ENCODE measurements around the gene BCL2L15. TPM values are rescaled to one million over a fixed set of nuclear protein-coding genes. Genes with fewer than 3 reads are reported as not detected.

The BCL2L15 gene
- total RNA-seq, 1 donor from 2014 or later = 4.4 TPM

- intact Hi-C loops (cut with micrococcal nuclease) = no loop called here
Observed at GRCh38 chr1:113912594-113913311, 25.4 kb upstream of the BCL2L15 start.

- intact Hi-C loops (cut with micrococcal nuclease) = loop anchor here (1.0 to 10.0 kb wide), 10 partner anchors 24 to 1194 kb away; partner anchors contain the start of genes CSDE1, HIPK1, LRIG2 and MAGI3
Observed at GRCh38 chr1:113905435-113905861, 18.1 kb upstream of the BCL2L15 start.

DNA sequence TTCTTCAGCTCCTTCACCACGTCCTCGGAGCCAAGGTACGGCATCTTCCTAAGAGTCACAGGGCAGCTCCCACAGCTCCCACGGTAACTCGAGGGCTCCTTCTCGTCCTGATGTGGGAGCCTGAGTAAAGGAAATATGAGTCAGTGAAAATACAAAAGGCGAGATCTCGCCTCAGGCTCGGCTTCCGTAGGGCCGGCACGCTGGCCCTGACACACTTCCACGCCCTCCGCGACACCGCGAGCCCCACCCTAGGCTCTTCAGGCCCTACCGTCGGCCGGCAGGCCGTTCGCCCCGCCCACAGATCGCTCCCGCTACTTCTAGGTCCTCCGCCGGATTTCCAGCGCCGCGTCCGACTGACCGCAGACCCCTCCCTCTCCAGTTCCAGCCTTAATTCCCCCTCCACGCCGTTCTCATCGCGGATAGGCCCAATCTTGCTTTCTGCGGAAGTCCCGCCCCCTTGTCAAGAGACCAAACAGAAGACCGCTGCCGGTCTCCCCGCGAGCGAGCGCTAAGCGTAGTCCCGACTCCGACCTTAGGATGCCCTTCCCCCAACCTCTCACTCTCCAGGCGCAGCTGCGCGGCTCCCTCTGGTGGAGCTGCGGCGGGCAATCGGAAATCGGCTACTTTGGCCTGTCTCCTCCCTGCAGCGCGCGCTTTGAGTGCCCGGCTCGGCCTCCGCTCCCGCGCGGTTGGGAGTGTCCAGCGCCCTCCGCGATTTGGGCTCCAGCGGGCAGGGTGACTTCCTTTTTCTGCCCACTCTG is 17.5 kb upstream of the BCL2L15 start, which contains the start of the genes AP4B1 and DCLRE1B:
Gene AP4B1 (minus strand): TSS at position 126 of the 761 bp plus-strand sequence. CDS start 82 bp downstream, at position 44.
Gene DCLRE1B (plus strand): TSS at position 653 of the 761 bp plus-strand sequence. CDS start 261 bp downstream, outside the sequence.
- intact Hi-C loops (cut with micrococcal nuclease) = loop anchor here (1.0 to 10.0 kb wide), 17 partner anchors 24 to 1194 kb away; partner anchors contain the start of genes BCAS2, CSDE1, HIPK1 and LRIG2

GRCh38 chr1:113904293-113904673 is 16.9 kb upstream of the BCL2L15 start:
- intact Hi-C loops (cut with micrococcal nuclease) = loop anchor here (1.0 to 10.0 kb wide), 9 partner anchors 33 to 1189 kb away; partner anchors contain the start of genes BCAS2, LRIG2, PHTF1 and PPM1J

- intact Hi-C loops (cut with micrococcal nuclease) = loop anchor here (1.0 to 10.0 kb wide), 9 partner anchors 32 to 1188 kb away; partner anchors contain the start of genes BCAS2, LRIG2, PHTF1 and PPM1J
Observed at GRCh38 chr1:113903501-113904292, 16.3 kb upstream of the BCL2L15 start.

GRCh38 chr1:113901191-113901590 is 13.8 kb upstream of the BCL2L15 start:
- intact Hi-C loops (cut with micrococcal nuclease) = loop anchor here (5.0 to 10.0 kb wide), 2 partner anchors 46 to 826 kb away; partner anchors contain the start of gene LRIG2

DNA sequence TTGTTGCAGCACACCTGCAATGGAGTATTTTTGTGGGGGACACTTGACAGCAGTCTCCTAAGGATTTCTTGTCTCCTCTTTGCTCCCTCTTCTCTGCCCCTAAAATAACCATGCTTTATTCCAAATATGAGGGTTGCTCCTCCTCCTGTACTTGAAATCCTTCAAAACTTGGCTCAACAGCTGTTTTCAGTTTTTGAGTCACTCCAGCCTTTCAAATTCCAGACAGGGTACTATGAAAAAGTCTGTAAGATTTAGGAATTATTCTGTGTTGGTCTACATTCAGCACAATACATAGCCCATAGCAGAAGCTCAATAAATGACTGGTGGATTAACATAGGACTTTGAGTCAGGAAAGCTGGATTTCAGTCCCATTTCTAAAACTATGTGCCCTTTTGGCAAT is 11.7 kb upstream of the BCL2L15 start:
- intact Hi-C loops (cut with micrococcal nuclease) = no loop called here

GRCh38 chr1:113898241-113898814 is 10.9 kb upstream of the BCL2L15 start:
- intact Hi-C loops (cut with micrococcal nuclease) = no loop called here

GRCh38 chr1:113895961-113896360 is 8.6 kb upstream of the BCL2L15 start:
- intact Hi-C loops (cut with micrococcal nuclease) = no loop called here

DNA sequence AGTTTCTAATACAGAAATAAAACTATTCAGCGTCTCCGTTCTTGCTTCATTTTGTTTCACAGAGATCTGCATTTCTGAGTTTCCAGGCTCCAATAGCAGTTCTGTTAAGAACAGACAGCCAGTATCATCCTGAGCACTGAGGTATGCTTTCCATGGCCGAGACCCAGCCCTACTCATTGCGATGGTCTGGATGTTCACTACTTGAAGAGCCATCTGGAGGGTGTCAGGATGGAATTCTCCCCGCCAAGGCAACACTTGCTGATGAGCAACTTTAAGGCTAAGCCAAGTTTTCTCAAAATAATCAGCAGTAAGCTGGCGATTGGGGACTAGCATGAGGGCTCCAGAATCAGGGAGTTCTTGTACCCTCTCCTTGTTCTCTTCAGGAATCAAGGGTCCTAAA is 7.7 kb upstream of the BCL2L15 start:
- intact Hi-C loops (cut with micrococcal nuclease) = no loop called here

GRCh38 chr1:113893267-113893666 is 5.9 kb upstream of the BCL2L15 start:
- intact Hi-C loops (cut with micrococcal nuclease) = no loop called here

DNA sequence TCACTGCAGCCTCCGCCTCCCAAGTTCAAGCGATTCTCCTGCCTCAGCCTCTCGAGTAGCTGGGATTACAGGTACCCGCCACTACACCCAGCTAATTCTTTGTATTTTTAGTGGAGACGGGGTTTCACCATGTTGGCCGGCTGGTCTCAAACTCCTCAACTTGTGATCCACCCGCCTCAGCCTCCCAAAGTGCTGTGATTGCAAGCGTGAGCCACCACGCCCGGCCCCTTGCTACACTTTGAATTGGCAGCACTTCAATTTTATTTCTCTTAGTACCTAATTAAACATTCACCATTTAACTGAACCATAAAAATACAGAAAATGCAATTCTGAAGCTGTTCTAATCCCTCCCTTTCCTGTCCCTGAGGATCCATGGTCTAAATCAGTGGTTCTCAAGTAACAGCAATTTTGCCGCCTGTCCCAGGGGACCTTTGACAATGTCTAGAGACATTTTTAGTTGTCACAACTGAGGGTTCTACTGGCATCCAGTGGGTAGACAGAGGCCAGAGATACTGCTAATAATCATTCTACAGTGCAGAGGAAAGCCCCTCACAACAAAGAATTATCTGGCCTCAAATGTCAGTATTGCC is 4.3 kb upstream of the BCL2L15 start:
- intact Hi-C loops (cut with micrococcal nuclease) = no loop called here

- intact Hi-C loops (cut with micrococcal nuclease) = no loop called here
Observed at GRCh38 chr1:113890816-113891215, 3.4 kb upstream of the BCL2L15 start.

DNA sequence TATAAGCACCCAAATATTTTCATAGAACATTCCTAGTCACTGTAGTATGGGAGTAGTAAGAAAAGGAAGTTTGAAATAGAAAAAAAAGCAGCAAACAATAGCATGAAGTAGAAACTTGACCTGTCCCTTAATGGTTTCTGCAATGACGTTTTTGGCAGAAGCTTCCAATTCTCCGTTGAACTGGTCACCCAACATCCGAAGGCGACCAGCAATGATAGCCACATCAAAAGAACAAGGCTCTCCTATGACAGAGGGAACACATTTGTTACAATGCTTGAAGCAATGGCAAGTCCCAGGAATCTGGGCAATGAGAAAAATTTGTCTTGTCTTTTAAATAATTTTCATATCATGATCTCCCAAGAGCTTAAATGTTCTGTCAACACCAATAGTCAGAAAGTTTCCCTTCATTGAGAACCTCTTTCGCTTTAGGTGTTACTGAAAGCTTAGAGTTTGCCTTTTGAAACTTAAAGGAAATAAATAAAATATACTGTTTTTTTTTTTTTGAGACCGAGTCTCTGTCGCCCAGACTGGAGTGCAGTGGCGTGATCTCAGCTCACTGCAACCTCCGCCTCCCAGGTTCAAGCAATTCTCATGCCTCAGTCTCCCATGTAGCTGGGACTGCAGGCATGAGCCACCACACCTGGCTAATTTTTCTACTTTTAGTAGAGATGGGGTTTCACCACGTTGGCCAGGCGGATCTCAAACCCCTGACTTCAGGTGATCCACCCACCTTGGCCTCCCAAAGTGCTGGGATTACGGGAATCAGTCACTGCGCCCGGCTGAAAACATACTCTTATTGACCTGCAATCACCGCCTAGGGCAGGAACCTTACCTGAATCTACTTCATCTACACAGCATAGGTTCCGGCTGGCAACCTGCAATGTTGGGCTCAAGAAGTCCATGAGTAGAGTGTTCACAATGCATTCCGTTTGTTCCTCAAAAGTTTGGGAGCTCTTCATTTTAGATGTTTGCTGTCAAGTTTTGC is 672 bp downstream of the BCL2L15 start:
- intact Hi-C loops (cut with micrococcal nuclease) = no loop called here

DNA sequence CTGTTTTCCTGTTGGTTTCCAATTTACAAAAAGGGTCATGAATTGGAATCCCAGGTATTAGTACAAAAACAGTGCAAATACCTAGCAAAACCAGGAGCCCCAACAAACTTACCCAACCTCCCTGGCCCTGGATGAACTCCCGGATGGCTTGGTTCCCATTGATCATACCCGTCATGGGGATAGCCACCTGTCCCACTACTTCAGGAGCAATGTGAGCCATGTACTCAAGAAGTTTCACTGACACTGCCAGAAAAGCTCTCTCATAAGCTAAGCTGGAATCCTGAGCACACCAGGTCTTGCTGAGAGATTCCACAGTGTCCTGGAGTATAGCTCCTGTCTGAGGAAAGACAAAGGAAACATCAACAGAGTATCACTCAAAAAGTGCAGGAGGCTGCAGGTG is 5.7 kb downstream of the BCL2L15 start:
- intact Hi-C loops (cut with micrococcal nuclease) = no loop called here

- intact Hi-C loops (cut with micrococcal nuclease) = loop anchor here (1.0 kb wide), 1 partner anchor 8 kb away; the partner anchor contains the start of gene PTPN22
Observed at GRCh38 chr1:113879739-113880038, 7.7 kb downstream of the BCL2L15 start.

GRCh38 chr1:113876176-113876575 is 11.2 kb downstream of the BCL2L15 start:
- intact Hi-C loops (cut with micrococcal nuclease) = no loop called here

- intact Hi-C loops (cut with micrococcal nuclease) = no loop called here
Observed at GRCh38 chr1:113875714-113876113, 11.7 kb downstream of the BCL2L15 start.
